HG02885 (cell line): ENCODE results near the gene RTL1.

Source experiments
- ATAC-seq: cut with Tn5 transposase; IDR thresholded peaks from one replicate; pipeline ENCODE4 v1.9.1; 2021; ENCODE audit warnings: mild to moderate bottlenecking; ENCODE audit not compliant: unreplicated experiment, poor library complexity

The RTL1 gene

GRCh38 chr14:100867631-100868315 is 35.7 kb downstream of the RTL1 start:
- no peak for ATAC-seq

GRCh38 chr14:100866666-100867630 is 36.6 kb downstream of the RTL1 start:
- ATAC-seq, result no peak

DNA sequence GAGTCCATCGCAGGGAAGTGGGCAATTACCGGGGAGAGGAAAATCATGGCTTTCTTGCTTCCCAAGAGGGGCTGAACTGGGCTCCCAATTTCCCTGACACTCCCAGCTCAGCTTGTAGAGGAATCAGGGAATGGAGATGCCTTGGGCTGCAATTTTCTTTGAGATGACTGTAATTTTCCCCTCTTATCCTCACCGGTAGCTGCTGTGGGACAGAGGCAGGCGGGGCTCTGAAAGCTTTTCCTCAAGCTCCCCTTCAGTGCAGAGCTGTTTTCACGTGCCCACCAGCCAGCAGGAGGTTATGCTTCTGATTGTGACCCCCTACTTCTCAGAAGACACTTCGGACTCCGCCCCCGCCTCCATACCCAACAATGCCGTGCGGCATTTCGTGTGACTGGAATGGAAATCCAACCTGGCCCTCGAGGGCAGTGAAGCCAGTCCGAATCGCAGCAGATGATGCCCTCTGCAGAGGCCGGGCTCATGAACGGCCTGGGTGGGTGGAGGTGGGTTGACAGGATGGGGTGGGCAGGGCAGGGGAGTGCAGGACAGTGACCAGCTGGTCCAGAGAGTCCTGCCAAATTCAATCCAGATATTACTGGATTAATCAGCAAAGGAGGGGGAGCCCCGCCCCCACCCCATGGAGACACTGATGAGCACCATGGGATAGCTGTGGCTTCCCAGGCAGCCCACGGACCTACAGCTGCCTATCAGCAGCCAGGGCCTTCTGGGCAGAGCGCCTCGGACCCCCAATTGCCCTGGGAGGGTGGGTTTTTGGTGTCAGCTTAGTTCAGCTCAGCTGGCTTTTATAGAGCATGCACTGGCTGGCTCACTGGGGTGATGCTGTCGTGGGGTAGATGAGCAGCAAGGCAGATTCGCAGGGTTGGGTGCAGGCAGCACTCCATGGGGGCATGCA is 37.6 kb downstream of the RTL1 start:
- no peak for ATAC-seq

DNA sequence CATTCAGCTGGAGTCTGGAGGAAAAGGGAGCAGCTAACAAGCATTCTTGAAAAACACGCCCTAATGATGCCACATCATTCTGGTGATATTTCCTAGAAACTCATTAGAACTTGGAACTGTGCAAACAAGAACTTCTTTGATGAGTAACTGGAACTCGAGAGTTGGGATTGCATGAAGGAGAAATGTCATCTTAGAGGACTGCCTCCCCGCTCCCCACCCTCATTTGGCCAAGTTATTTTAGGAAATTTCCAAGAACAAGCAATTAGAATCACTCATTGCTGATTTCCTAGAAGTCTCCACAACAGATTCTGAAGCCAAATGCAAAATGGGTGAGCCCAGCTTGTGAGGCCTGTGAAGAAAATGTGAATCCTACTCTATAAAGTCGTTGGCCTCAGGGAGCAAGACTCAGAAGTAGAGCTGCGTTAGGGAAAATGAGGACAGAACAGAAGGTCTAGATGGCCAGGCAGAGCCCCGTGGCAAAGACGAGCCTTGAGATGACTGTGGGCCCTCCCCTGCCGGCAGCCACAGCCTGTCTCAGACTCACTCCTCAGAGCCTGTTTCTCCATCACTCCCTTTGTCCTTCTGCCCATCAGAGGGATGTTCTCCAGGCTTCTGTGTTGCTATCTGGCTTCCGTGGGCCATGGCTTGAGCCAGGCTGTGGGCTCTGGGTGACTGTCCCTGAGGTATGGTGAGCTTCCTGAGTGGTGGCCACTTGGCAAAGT is 38.4 kb downstream of the RTL1 start:
- no peak for ATAC-seq

DNA sequence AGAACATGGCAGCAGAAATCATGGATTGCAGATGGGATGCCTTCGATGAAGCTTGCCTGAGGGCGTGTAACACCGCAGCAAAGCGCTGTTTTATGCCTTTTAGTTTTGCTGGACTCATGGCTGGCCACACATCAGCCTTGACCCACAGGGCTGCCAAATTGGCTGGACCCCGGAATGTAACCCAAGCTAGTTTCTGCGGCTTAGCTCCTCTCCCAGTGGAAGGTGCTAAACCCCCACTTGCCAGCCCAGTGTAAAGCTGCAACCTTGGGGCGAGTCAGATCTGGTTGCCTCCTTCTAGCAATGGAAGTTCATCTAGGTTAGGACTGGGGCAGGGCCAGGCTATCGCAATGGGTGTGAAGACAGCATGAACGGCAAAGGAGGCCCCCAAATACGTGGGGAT is 39.3 kb downstream of the RTL1 start:
- ATAC-seq, result no peak

DNA sequence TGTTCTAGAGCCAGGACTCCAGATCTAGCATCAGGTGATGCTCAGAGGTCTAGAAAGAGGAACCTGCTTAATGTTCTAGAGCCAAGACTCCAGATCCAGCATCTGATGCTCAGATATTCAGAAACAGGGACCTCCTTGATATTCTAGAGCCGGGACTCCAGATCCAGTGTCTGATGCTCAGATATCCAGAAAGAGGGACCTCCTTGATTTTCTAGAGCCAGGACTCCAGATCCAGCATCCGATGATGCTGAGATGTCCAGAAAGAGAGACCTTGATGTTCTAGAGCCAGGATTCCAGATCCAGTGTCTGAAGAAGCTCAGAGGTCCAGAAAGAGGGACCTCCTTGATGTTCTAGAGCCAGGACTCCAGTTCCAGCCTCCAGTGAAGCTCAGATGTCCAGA is 40.7 kb downstream of the RTL1 start:
- no peak for ATAC-seq

GRCh38 chr14:100862277-100862676 is 41.2 kb downstream of the RTL1 start:
- ATAC-seq, result no peak

- no peak for ATAC-seq
Observed at GRCh38 chr14:100861937-100862247, 41.6 kb downstream of the RTL1 start.

GRCh38 chr14:100861188-100861936 is 42.2 kb downstream of the RTL1 start:
- ATAC-seq, result no peak

- ATAC-seq, result no peak
Observed at GRCh38 chr14:100860556-100861187, 42.9 kb downstream of the RTL1 start.

GRCh38 chr14:100859781-100860180 is 43.7 kb downstream of the RTL1 start:
- ATAC-seq, result no peak

DNA sequence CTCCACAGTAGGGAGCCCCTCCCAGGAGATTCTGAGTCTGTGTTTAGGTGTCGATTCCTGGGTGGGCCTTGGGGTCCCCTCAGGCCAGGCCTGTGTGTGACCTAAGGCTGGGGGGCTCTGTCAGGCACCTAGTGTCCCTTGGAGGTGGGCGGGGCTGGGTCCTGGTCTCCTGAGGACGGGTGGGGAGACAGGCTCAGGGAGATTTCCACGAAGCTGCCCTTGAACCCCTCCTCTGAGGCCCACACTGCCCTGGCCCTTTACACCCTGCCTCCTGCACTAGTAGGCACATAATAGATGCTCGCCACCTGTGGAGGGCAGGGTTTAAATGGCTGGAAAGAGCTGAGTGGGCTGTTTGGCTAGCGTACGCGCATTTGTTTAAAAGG is 44.7 kb downstream of the RTL1 start:
- no peak for ATAC-seq

DNA sequence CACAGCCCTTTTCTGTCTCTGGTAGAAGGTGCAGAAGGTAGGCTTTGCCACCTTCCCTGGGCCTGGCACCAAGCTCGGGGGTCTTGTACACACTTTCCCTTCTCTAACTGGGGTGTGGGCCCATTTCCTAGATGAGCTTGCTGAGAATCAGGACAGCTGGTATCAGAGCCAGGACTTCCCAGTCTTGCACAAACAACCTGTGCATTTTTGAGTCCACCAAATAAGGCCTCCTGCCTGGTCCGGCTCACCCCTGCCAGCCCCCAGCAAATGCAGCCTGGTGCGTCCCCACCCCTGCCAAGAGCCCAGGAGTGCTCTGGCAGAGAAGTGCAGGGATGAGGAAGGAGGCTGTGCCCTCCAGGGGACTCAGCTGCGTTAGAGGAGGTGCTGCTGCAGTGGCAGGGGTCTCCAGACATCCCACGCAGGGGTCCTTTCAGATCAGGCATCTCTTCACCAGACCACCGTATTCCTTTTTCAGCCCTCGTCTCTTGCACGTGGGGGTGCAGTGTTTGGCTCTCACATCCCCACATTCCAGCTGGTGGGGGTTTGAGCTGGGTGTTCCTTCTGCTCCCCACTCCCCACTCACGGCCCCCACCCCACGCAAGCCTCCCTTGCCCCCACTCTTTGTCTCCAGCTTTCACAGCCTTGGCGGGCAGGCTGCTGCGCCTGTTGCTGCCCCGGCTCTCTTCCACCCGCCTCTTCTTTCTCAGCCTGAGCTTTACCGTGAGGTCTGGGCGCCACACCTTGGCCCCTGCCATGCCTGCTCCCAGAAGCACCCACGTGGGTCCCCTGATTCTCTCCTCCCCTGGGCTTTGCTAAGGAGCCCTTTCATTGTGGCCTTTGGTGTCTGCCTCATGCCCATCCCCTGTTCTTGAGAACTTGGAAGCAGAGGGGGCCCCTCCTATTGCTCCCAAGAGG is 45.3 kb downstream of the RTL1 start:
- ATAC-seq, result no peak

DNA sequence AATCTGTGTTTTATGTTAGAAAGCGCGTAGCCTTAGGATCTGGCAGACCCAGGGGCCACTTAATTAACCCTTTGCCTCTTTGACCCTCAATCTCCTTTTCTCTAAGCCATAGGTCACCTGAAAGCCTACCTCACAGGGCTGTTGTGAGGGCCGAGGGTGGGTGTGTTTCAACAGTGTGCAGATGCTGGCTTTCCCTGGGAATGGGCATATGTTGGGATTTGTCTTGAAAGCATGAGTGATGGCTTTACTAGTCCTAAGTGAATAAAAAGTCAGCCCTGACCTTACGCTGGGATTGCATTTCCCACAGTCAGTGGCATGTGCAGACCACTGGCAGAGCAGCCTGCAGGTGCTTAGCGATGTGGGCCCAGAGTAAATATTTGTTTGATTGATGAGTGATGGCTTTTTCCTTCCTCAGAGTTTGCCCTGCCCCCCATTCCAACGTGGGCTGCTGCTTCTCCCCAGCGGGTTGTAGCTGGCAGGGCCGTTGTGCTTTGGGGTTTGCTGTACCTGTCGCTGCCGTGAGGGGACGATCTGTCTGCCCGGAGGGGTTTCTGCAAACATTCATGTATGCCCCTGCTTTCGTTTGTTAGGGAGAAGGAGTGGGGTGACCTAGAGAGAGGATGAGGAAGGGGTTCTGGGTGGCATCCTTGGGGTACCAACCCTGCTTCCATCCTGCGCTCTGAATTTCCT is 46.1 kb downstream of the RTL1 start:
- no peak for ATAC-seq

- no peak for ATAC-seq
Observed at GRCh38 chr14:100856056-100856950, 47.2 kb downstream of the RTL1 start.

DNA sequence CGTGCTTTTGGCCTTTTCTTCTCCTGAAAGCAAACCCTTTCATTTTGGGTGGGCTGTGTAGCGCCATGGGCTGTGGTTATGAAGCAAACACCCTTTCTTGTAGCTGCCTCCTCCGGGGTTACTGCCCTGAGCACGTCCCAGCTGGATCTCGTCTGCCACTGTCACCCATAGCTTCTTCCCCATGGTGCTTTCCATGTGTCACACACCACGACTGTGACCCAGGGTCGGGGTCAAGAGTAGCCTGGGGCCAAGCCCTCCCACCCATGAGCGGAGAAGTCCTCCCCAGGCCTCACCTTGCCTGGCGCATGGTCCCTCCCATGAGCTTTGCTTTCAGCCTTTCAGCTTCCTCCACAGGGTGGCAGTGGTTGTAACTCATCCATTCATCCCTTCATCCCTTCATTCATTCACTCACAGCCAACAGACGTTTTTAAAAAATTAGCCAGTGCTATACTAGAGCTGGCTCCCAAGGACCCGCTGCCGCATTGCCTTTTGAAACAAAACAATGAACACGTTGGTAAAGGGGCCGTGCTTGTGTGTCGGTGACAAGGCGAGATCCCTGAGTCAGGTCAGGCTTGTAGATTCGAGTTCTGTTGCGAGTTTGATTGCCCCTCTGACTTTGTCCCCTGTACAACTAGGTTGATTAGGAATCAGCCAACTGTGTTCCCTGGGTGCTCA is 48.1 kb downstream of the RTL1 start:
- ATAC-seq, result no peak
